ENCODE data around the gene THAP4.

- TF ChIP-seq, protein P1, sequence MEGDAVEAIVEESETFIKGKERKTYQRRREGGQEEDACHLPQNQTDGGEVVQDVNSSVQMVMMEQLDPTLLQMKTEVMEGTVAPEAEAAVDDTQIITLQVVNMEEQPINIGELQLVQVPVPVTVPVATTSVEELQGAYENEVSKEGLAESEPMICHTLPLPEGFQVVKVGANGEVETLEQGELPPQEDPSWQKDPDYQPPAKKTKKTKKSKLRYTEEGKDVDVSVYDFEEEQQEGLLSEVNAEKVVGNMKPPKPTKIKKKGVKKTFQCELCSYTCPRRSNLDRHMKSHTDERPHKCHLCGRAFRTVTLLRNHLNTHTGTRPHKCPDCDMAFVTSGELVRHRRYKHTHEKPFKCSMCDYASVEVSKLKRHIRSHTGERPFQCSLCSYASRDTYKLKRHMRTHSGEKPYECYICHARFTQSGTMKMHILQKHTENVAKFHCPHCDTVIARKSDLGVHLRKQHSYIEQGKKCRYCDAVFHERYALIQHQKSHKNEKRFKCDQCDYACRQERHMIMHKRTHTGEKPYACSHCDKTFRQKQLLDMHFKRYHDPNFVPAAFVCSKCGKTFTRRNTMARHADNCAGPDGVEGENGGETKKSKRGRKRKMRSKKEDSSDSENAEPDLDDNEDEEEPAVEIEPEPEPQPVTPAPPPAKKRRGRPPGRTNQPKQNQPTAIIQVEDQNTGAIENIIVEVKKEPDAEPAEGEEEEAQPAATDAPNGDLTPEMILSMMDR (conservative IDR thresholded peaks at IDR 0.05), result no peak
- TF ChIP-seq EZH2 (IDR thresholded peaks at IDR 0.05; ENCODE audit: low read depth), result no peak
Observed at GRCh38 chr2:241553981-241554380, 83.0 kb downstream of the THAP4 start.

Measured in PC-9 (cell line).